ENCODE results near the gene ADAP1. TPM values are rescaled to one million over a fixed set of nuclear protein-coding genes. Genes with fewer than 3 reads are reported as not detected.
"Not testable (repeated sequence)": the region's sequence is repeated elsewhere in the genome, so short reads cannot be mapped to it uniquely, and the experiment has no call there.

Gene ADAP1
- polyA plus RNA-seq, 1 experiment, result 5.1 TPM

DNA sequence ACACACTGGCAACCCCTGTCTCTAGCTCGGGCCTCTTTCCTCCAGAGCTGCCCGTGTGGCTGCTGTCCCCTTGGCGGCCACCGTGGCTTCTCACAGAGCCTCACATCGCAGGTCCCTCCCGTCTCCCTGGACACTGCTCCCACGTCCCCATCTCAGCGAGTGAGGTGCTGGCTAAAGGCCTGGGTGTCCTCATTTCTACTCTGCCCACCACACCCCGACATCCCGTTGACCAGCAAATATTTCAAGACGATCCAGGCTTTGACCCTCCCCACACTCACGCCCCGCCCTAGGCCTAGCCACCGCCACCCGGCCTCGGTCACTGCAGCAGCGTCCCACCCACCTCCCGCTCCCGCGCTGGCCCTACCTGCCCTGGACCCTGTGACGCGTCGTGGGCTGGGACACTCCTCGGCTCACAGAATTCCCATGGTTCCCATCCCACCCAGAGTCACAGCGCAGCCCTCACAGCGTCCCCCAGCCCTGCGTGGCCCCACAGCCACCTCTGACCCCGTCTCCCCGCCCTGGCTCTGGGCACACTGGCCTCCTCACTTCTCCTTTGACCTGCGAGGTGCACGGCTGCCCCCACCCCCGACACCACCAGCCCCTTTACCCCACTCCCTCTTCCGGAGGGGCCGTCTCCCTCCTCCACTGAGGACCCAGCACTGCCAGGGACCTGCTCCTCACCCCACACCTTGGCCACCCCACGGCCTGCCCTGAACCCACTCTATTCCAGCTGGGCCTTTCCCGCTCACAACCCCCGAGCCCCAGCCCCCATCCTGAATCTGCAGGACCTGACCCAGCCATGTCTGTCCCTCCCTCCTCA, 6.9 kb downstream of the ADAP1 start:
- Histone ChIP-seq H3K4me3 (ENCODE audit: low read depth, low read length) (no peak overlapping the region), H3K36me3 (ENCODE audit: control insufficient read depth, insufficient read depth, low read length) (no peaks in the 10 kb centered on the region), H3K27me3 (ENCODE audit: control insufficient read depth, insufficient read depth, low read length) (no peaks in the 10 kb centered on the region)
- ChIA-PET CTCF (no interaction called here), POLR2A (no interaction called here)
- TF ChIP-seq, protein P1, sequence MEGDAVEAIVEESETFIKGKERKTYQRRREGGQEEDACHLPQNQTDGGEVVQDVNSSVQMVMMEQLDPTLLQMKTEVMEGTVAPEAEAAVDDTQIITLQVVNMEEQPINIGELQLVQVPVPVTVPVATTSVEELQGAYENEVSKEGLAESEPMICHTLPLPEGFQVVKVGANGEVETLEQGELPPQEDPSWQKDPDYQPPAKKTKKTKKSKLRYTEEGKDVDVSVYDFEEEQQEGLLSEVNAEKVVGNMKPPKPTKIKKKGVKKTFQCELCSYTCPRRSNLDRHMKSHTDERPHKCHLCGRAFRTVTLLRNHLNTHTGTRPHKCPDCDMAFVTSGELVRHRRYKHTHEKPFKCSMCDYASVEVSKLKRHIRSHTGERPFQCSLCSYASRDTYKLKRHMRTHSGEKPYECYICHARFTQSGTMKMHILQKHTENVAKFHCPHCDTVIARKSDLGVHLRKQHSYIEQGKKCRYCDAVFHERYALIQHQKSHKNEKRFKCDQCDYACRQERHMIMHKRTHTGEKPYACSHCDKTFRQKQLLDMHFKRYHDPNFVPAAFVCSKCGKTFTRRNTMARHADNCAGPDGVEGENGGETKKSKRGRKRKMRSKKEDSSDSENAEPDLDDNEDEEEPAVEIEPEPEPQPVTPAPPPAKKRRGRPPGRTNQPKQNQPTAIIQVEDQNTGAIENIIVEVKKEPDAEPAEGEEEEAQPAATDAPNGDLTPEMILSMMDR (IDR thresholded peaks at IDR 0.05; ENCODE audit: insufficient read depth, low read depth, low read length), result no peak
- no peak for DNase-seq (ENCODE audit: low read depth)

DNA sequence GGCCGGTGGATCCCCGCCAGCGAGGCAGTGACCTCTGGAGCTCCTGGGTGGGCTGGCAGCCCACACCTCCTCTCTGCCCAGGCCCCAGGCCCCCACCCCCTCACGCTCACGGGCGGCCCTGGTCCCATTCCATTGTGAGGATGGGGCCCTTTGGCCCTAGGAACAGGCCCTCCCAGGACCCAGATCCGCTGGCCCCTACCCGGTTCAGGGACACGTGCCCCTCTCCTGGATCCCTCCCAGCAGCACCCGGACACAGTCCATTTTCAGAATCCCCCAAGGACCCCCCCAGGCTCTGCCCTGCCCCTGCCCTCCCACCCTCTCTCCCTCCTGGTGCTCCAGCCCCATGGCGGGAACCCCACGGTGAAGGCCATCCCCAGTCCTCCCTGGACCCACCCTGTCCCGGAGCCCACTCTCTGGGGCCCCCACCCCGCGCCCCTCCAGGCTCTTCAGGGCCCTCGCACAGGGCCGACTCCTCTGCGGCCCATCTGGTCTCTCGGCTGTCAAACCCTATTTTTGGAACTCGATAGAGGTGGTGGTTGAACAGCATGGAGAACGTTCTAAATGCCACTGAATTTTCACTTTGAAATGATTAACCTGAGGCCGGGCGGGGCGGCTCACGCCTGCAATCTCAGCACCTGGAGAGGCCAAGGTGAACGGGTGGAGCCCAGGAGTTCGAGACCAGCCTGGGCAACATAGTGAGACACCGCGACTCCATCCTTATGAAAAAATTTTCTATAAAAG, 8.1 kb downstream of the ADAP1 start:
- Histone ChIP-seq H3K36me3 (ENCODE audit: control insufficient read depth, insufficient read depth, low read length) (no peaks in the 10 kb centered on the region), H3K4me3 (ENCODE audit: low read depth, low read length) (no peak overlapping the region), H3K27me3 (ENCODE audit: control insufficient read depth, insufficient read depth, low read length) (no peaks in the 10 kb centered on the region)
- ChIA-PET POLR2A (no interaction called here), CTCF (no interaction called here)
- TF ChIP-seq, protein P1 (IDR thresholded peaks at IDR 0.05; ENCODE audit: insufficient read depth, low read depth, low read length), result no peak
- no peak for DNase-seq (ENCODE audit: low read depth)

DNA sequence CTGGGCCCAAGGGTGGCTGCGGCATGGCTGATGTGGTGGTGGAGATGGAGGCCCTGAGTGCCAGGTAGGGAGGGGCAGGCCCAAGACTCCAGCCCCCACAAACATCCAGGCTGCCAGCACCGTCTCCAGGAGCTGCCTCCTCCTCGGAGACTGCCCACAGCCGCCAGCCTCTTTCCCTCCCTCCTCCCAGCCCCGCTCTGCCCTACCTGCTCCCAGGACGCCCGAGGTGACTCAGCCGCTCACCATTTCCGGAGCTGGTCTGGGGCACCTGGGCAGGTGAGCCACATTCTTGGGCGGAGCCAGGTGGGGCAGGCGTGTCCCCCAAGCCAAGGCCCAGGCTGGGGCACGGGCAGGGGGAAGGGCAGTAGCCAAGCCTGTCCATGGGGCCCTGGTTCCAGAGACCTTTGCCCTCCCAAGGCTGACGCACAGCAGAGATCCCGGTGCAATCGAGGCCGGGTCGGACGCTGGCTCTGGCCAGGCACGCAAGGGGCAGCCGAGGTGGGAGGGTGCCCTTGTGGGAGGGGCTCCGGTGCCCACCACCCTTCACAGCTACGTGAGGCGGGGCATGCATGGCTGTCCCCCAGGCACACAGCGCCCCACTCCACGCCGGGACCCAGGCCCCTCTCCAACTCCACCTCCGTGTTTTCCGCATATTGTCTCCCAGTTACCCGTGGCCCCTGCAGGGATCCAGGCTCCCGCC, 8.8 kb downstream of the ADAP1 start:
- ChIA-PET CTCF (no interaction called here), POLR2A (no interaction called here)
- no peak for DNase-seq (ENCODE audit: low read depth)
- Histone ChIP-seq H3K27me3 (ENCODE audit: control insufficient read depth, insufficient read depth, low read length) (no peaks in the 10 kb centered on the region), H3K4me3 (ENCODE audit: low read depth, low read length) (no peak overlapping the region), H3K36me3 (ENCODE audit: control insufficient read depth, insufficient read depth, low read length) (no peaks in the 10 kb centered on the region)
- TF ChIP-seq, protein P1 (IDR thresholded peaks at IDR 0.05; ENCODE audit: insufficient read depth, low read depth, low read length), result no peak

DNA sequence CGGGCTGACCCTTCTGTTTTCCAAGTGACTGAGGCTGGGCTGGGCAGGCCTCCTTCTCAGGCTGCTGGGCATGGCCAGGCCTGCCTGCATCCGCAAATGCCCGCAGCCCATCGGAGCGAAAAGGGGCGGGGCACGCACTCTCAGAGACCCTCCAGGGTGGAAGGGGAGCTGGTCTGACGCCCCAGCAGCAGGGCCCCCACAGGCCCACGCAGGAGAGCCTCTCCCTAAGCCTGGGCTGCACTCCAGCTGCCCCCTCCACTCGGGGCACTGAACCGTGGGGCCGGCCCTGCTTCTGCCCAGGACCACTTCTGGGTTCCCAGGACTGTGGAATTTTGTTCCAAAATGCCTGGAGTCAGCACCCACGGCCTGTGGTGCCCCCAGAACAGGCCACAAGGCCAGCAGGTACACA, 9.3 kb downstream of the ADAP1 start:
- H3K27me3 ChIP-seq (ENCODE audit: control insufficient read depth, insufficient read depth, low read length), result no peaks in the 10 kb centered on the region
- POLR2A ChIA-PET, result no interaction called here
- H3K4me3 ChIP-seq (ENCODE audit: low read depth, low read length), result no peak overlapping the region
- no peak for DNase-seq (ENCODE audit: low read depth)
- H3K36me3 ChIP-seq (ENCODE audit: control insufficient read depth, insufficient read depth, low read length), result no peaks in the 10 kb centered on the region
- TF ChIP-seq, protein P1 (IDR thresholded peaks at IDR 0.05; ENCODE audit: insufficient read depth, low read depth, low read length), result no peak
- CTCF ChIA-PET, result no interaction called here

DNA sequence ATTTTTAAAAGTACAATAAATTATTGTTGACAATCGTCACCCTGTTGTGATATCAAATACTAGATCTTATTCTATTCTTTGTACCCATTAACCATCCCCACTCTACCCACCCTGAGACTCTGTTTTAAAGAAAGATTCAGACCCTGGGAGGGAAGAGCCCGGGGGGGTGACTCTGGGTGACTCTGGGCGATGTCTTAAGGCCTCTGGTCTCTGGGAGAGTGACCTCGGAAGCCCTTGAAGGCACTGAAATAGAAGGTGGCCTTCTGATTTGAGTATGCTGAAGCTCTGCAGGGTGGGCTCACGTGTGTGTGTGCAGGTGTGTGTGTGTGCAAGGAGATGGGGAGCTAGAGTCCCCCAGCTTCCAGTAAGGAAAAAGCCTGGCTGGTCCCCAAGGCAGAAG, 9.7 kb downstream of the ADAP1 start:
- Histone ChIP-seq H3K36me3 (ENCODE audit: control insufficient read depth, insufficient read depth, low read length) (no peaks in the 10 kb centered on the region), H3K4me3 (ENCODE audit: low read depth, low read length) (no peak overlapping the region), H3K27me3 (ENCODE audit: control insufficient read depth, insufficient read depth, low read length) (no peaks in the 10 kb centered on the region)
- POLR2A ChIA-PET, result no interaction called here
- DNase-seq (ENCODE audit: low read depth), result no peak
- TF ChIP-seq, protein P1 (IDR thresholded peaks at IDR 0.05; ENCODE audit: insufficient read depth, low read depth, low read length), result no peak
- CTCF ChIA-PET, result no interaction called here

DNA sequence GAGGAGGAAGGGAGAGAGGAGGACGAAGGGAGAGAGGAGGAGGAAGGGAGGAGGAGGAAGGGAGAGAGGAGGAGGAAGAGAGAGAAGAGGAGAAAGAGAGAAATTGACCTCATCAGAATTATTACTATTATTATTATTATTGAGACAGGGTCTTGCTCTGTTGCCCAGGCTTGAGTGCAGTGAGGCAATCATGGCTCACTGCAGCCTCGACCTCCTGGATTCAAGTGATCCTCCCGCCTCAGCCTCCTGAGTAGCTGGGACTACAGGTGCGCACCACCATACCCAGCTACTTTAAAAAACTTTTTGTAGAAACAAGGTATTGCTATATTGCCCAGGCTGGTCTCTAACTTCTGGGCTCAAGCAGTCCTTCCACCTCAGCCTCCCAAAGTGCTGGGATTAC, 10.7 kb downstream of the ADAP1 start:
- DNase-seq (ENCODE audit: low read depth); H3K27me3 ChIP-seq (ENCODE audit: control insufficient read depth, insufficient read depth, low read length); CTCF ChIA-PET; POLR2A ChIA-PET; H3K36me3 ChIP-seq (ENCODE audit: control insufficient read depth, insufficient read depth, low read length); H3K4me3 ChIP-seq (ENCODE audit: low read depth, low read length): not testable (repeated sequence)
